ENCODE data around the gene FCN2.

Gene FCN2

GRCh38 chr9:134935056-134935640, 54.5 kb downstream of the FCN2 start:
- DNase-seq: no peak

DNA sequence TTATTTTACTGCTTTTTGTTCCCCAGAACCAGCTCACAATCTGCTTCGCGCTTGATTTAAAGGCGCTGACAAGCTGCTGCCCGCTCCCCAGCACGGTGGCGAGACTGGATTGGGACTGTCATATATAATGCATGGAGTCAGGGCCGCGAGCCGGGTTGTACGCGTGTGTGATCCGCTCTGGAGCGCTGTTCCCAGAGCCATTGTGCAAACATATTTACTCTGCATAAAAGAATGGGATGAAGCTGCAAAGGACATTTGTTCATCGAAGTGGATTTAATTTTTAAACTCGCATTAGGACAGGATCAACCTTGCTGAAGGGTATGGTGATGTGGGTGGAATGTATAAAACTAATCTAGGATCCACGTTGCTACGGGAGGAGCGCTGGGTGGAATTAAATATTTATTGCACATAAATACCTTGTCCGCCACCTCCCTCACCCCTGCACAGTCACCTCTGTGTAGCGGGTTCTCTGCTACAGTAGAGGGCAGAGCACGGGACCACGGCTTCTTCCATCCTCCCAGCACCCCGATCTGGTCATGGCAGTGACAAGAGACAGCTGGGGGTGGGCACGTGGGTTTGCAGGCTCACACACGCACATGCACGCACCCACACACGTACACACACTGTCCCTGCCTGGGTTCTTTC, 55.2 kb downstream of the FCN2 start:
- no peak for DNase-seq

- DNase-seq: no peak
These were observed 55.9 kb downstream of the FCN2 start for GRCh38 chr9:134936346-134937163.
